Endothelial cell of umbilical vein (primary cell): ENCODE measurements around the gene C17orf50. TPM values are rescaled to one million over a fixed set of nuclear protein-coding genes. Genes with fewer than 3 reads are reported as not detected.

ENCODE experiments used
- BruUV-seq: library from RNA; stranded (reverse); fragments of 400-500 nt; replicated peaks from 2 replicates; lab custom pipeline; 2021; lab: Mats Ljungman, UMichigan
- CTCF ChIA-PET: fragments of 300-600, 350-600 bp; sonication (Branson Sonifier 250); formaldehyde crosslinking; loops from one replicate; lab custom pipeline; 2021; ENCODE audit warnings: antibody characterized with exemption, inconsistent platforms; lab: Charles Lee
- POLR2A ChIA-PET: fragments of 300-600, 350-600 bp; sonication (Branson Sonifier 250); formaldehyde crosslinking; loops from one replicate; lab custom pipeline; 2021; ENCODE audit warnings: antibody characterized with exemption, inconsistent platforms; lab: Charles Lee
- DNase-seq: peaks from one replicate; pipeline ENCODE4 v3.0.0-alpha.2; 2011; ENCODE audit warnings: low read depth, low spot score
- FAIRE-seq: peaks from 2 replicates; lab custom pipeline; 2011; peaks lifted over from hg19 to GRCh38; lab: Jason Lieb, UNC
- H2AFZ ChIP-seq: 2 replicates; pipeline ENCODE4 v1.6.0; 2012; ENCODE audit warnings: low read depth, low read length, control low read depth, inconsistent platforms
- H3K27ac ChIP-seq: 2 replicates; pipeline ENCODE4 v1.5.1; 2011; ENCODE audit warnings: low read depth, mild to moderate bottlenecking, control low read depth, low read length, moderate library complexity; ENCODE audit not compliant: insufficient read depth
- H3K27me3 ChIP-seq, 2 experiments: 2 replicates each; pipeline versions ENCODE4 v1.6.0 to v1.6.1; 2011; ENCODE audit warnings: low read length in 2 of 2, mixed read lengths in 1 of 2; ENCODE audit not compliant: control insufficient read depth in 2 of 2, insufficient read depth in 2 of 2
- H3K36me3 ChIP-seq, 2 experiments: 2 replicates in 1 of 2; 3 replicates in 1 of 2; pipeline ENCODE4 v1.5.1; 2011; ENCODE audit warnings: low read length in 2 of 2, mild to moderate bottlenecking in 1 of 2, moderate library complexity in 1 of 2; ENCODE audit not compliant: control insufficient read depth in 2 of 2, insufficient read depth in 2 of 2; ENCODE audit errors: extremely low read depth in 1 of 2
- H3K4me1 ChIP-seq: 3 replicates; pipeline ENCODE4 v1.5.1; 2011; ENCODE audit warnings: mild to moderate bottlenecking, low read length; ENCODE audit not compliant: control insufficient read depth, insufficient read depth; ENCODE audit errors: extremely low read depth
- H3K4me2 ChIP-seq: 2 replicates; pipeline ENCODE4 v1.6.1; 2011; ENCODE audit warnings: low read length, control low read depth, mixed read lengths; ENCODE audit not compliant: insufficient read depth
- H3K4me3 ChIP-seq, 3 experiments: fragments of 200-600 bp in 1 of 3; sonication (generic), shearing (Covaris generic) in 1 of 3; replicated peaks in 1 of 3; 2 replicates each; pipeline ENCODE4 v1.5.1; 2011 to 2016; ENCODE audit warnings: control low read depth in 3 of 3, low read length in 3 of 3, mild to moderate bottlenecking in 2 of 3, inconsistent platforms in 1 of 3, low read depth in 1 of 3, moderate library complexity in 1 of 3; ENCODE audit not compliant: insufficient read depth in 1 of 3
- H3K79me2 ChIP-seq: 2 replicates; pipeline ENCODE4 v1.6.0; 2012; ENCODE audit warnings: low read length, inconsistent platforms; ENCODE audit not compliant: control insufficient read depth, insufficient read depth
- H3K9ac ChIP-seq: replicated peaks from 2 replicates; pipeline ENCODE3; 2011; ENCODE audit warnings: low read length, control low read depth; ENCODE audit not compliant: insufficient read depth; ENCODE audit errors: extremely low read depth
- H3K9me1 ChIP-seq: replicated peaks from 3 replicates; pipeline ENCODE4 v1.6.0; 2011; ENCODE audit warnings: mild to moderate bottlenecking, low read length; ENCODE audit not compliant: control insufficient read depth, insufficient read depth; ENCODE audit errors: extremely low read depth
- H3K9me3 ChIP-seq: replicated peaks from 2 replicates; pipeline ENCODE4 v1.5.1; 2012; ENCODE audit warnings: low read length, inconsistent platforms; ENCODE audit not compliant: control insufficient read depth, insufficient read depth
- H4K20me1 ChIP-seq: replicated peaks from 2 replicates; pipeline ENCODE3; 2011; ENCODE audit warnings: mild to moderate bottlenecking, low read length; ENCODE audit not compliant: control insufficient read depth, insufficient read depth; ENCODE audit errors: extremely low read depth
- EZH2 ChIP-seq: IDR thresholded peaks from 2 replicates; pipeline ENCODE4 v1.6.1; 2012; ENCODE audit warnings: borderline replicate concordance, low read depth, mild to moderate bottlenecking, moderate library complexity, low read length, inconsistent platforms; ENCODE audit not compliant: severe bottlenecking
- FOS ChIP-seq: IDR thresholded peaks from 2 replicates; pipeline ENCODE4 v1.6.1; 2011; ENCODE audit warnings: mild to moderate bottlenecking, low read length, moderate library complexity, borderline replicate concordance; ENCODE audit not compliant: insufficient read depth
- GATA2 ChIP-seq: IDR thresholded peaks from 2 replicates; pipeline ENCODE4 v1.7.0; 2011; ENCODE audit warnings: low read depth, mild to moderate bottlenecking, moderate library complexity, mixed read lengths, low read length; ENCODE audit not compliant: insufficient read length, insufficient read depth
- JUN ChIP-seq: IDR thresholded peaks from 2 replicates; pipeline ENCODE4 v1.6.1; 2011; ENCODE audit warnings: borderline replicate concordance, low read depth; ENCODE audit not compliant: insufficient read length, insufficient read depth
- MYC ChIP-seq: IDR thresholded peaks from one replicate; pipeline ENCODE4 v1.6.1; 2011; ENCODE audit warnings: mild to moderate bottlenecking, low read depth, low read length
- POLR2A ChIP-seq: IDR thresholded peaks from 2 replicates; pipeline ENCODE4 v1.6.1; 2012; ENCODE audit warnings: low read depth, mild to moderate bottlenecking, control low read depth, low read length
- POLR2AphosphoS5 ChIP-seq: IDR thresholded peaks from 2 replicates; pipeline ENCODE4 v1.6.1; 2012; ENCODE audit warnings: low read depth, mild to moderate bottlenecking, control low read depth, low read length, moderate library complexity; ENCODE audit not compliant: insufficient read depth
- dilution Hi-C: fragments of 300-500 bp; cut with MboI; formaldehyde crosslinking; loops from one replicate; pipeline ENCODE4 v1.15.0; 2019; ENCODE audit warnings: low sequenced_read_pairs; ENCODE audit not compliant: extremely low pct_ligation_motif_present
- intact Hi-C: fragments of 100-400 bp; cut with micrococcal nuclease; formaldehyde crosslinking; loops from one replicate; pipeline ENCODE4 v1.10.0; 2022
- polyA plus RNA-seq, 4 experiments: library from polyadenylated mRNA; depleted of rRNA in 3 of 4; stranded (reverse) in 3 of 4; unstranded in 1 of 4; fragments of >200 nt; gene quantifications; 2 replicates each; pipeline versions ENCODE4 v1.2.1 to v1.2.3, GENCODE V29; 2011 to 2012; ENCODE audit warnings: missing spikeins in 1 of 4
- total RNA-seq: library from RNA; stranded (reverse); gene quantifications from 2 replicates; pipeline ENCODE4 v1.2.3, GENCODE V29; 2021
- TF ChIP-seq, protein P1 (sequence below), 2 donors: IDR thresholded peaks; 1 replicate in 1 of 2; 2 replicates in 1 of 2; pipeline ENCODE4 v1.5.1; 2011; ENCODE audit warnings: low read length in 2 of 2, mild to moderate bottlenecking in 2 of 2, moderate library complexity in 2 of 2, control low read depth in 1 of 2, inconsistent platforms in 1 of 2, low read depth in 1 of 2; ENCODE audit not compliant: insufficient read depth in 1 of 2; ENCODE audit errors: extremely low read depth in 1 of 2
- TF ChIP-seq, protein P2 (sequence below): IDR thresholded peaks from 2 replicates; pipeline ENCODE4 v1.6.1; 2011; ENCODE audit not compliant: insufficient read depth, insufficient read length

C17orf50 gene
- total and polyA plus RNA-seq, 2 donors (not counting 3 experiments of a cell fraction or from before 2014, with no cell fraction given), result 0.15 TPM; not detected in 1

DNA sequence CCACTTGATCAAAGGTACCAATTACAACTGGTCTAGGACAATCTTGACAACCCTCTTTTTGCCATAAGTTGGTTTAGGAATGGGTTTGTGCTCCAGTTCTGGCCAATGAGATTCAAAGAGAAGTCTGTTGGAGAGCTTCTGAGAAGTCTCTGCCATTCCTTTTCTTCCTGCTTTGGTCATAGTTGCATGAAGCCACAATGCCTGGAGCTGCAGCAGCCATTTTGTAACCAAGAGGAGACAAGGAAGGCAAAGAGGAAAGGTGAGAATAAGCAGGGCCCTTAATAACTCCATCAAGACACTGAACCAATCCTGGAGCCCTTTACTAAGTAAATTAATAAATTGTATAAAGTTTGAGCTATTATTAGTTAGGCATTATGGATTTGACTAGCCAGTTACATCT lies 3.4 kb upstream of the C17orf50 start:
- Histone ChIP-seq H2AFZ (no peak overlapping the region), H3K9ac (no peak overlapping the region), H3K4me3 (no peak overlapping the region), H3K27ac (no peak overlapping the region), H3K4me2 (no peak overlapping the region), H3K79me2 (no peaks in the 10 kb centered on the region), H3K9me1 (no peaks in the 10 kb centered on the region), H3K27me3 (peaks cover 2 to 8% of the 10 kb centered on the region in 2 experiments), H3K36me3 (no peaks in the 10 kb centered on the region), H3K4me1 (no peaks in the 10 kb centered on the region), H3K9me3 (no peaks in the 10 kb centered on the region), H4K20me1 (no peaks in the 10 kb centered on the region)
- dilution Hi-C loops, result no loop called here
- FAIRE-seq (no peak), DNase-seq (no peak)
- ChIA-PET POLR2A (no interaction called here), CTCF (interaction anchor here (1.0 to 2.0 kb wide), 3 partner anchors 10 to 144 kb away, joined by 3 to 6 read pairs (median 4); partner anchors contain the start of gene TAF15)
- TF ChIP-seq POLR2A (no peak), JUN (no peak), EZH2 (no peak), MYC (no peak), FOS (no peak), POLR2AphosphoS5 (no peak), GATA2 (no peak)
- TF ChIP-seq, protein P1, sequence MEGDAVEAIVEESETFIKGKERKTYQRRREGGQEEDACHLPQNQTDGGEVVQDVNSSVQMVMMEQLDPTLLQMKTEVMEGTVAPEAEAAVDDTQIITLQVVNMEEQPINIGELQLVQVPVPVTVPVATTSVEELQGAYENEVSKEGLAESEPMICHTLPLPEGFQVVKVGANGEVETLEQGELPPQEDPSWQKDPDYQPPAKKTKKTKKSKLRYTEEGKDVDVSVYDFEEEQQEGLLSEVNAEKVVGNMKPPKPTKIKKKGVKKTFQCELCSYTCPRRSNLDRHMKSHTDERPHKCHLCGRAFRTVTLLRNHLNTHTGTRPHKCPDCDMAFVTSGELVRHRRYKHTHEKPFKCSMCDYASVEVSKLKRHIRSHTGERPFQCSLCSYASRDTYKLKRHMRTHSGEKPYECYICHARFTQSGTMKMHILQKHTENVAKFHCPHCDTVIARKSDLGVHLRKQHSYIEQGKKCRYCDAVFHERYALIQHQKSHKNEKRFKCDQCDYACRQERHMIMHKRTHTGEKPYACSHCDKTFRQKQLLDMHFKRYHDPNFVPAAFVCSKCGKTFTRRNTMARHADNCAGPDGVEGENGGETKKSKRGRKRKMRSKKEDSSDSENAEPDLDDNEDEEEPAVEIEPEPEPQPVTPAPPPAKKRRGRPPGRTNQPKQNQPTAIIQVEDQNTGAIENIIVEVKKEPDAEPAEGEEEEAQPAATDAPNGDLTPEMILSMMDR (IDR thresholded peaks at IDR 0.05; ENCODE audit: extremely low read depth in 1 of 2, insufficient read depth in 1 of 2, low read depth in 1 of 2, low read length in 2 of 2), result no peak
- TF ChIP-seq, protein P2, sequence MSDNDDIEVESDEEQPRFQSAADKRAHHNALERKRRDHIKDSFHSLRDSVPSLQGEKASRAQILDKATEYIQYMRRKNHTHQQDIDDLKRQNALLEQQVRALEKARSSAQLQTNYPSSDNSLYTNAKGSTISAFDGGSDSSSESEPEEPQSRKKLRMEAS, result no peak
- intact Hi-C loops, result no loop called here
- no TSS peak for BruUV-seq
